GM19455 (cell line): ENCODE results near the gene CASP12.
"Not testable (repeated sequence)": the region's sequence is repeated elsewhere in the genome, so short reads cannot be mapped to it uniquely, and the experiment has no call there.

Experiments
- ATAC-seq: cut with Tn5 transposase; IDR thresholded peaks from one replicate; pipeline ENCODE4 v1.9.1; 2021; ENCODE audit not compliant: unreplicated experiment

Gene CASP12

GRCh38 chr11:104897891-104898684 lies at the start of gene CASP12:
Gene CASP12, minus strand, starts transcription at chr11:104898460.
- no peak for ATAC-seq

- no peak for ATAC-seq
Measured at GRCh38 chr11:104946907-104947306, 48.6 kb upstream of the CASP12 start.

DNA sequence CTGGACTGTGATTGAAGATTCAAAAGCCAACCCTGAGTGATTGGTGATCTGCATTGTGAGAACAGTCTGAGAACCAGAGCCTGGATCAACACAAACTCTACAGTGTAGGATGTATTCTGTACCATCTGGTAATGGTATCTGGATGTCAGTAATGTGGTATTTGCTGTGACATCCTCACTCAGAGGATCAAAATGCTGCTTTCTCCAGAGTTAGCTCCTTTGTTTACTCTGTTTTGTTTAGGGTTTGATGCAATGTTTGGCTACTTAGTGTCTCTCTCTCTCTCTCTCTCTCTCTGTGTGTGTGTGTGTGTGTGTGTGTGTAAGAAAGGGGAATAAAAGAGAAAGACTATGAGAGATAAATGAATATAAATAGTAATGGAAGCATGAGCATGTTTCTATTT lies 45.8 kb upstream of the CASP12 start:
- no peak for ATAC-seq

GRCh38 chr11:104943561-104943960 lies 45.3 kb upstream of the CASP12 start:
- no peak for ATAC-seq

DNA sequence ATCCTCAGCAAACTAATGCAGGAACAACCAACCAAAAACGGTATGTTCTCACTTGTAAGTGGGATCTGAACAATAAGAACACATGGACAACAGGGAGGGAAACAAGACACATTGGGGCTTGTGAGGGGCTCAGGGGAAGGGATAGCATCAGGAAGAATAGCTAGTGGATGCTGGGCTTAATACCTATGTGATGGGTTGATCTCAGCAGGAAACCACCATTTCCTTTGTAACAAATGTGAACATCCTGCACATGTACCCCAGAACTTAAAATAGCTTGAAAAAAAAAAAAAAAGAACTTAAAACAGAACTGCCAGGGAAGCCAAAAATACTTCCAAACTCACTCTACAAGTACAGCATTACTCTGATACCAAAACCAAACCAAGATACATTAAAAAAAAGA lies 36.3 kb upstream of the CASP12 start:
- ATAC-seq = no peak

GRCh38 chr11:104934073-104934472 lies 35.8 kb upstream of the CASP12 start:
- not testable (repeated sequence) for ATAC-seq

GRCh38 chr11:104928811-104929210 lies 30.6 kb upstream of the CASP12 start:
- ATAC-seq = no peak

DNA sequence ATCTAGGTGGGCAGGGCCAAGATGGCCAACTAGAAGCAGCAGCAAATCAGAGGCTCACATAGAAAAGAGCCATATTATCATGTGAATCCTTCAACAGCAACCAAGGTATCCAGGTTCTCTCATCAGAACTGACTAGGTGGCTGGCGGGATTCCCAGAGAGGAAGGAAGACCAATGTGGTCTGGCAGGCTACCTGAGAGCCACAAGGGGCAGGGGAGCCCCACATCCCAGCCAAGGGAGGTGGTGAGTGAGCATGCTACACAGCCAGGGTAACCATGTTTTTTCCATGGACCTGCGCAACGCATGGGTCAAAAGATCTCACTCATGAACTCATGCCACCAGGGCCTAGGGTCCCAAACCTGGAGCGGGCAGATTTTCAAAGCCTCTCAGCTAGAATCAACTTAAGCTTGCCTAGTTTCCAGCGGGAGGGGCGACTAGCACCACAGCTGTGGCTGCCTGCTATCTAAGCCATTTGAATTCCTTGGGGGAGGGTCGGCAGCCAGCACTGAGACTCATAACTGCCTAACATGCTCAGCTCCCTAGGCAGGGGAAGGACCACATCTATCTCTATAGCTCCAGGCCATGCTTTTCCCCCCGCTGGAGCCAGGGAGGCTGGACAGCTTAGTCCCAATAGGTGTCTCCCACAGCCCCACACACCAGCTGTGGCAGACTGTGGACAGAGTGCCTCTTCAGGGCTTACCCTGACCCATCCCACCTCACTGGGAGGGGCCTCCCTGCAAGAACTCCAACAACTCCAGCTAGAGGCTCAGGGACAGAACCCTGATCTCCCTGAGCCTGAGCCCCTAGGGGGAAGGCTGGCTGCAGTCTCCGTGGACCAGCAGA lies 28.7 kb upstream of the CASP12 start:
- no peak for ATAC-seq

- no peak for ATAC-seq
Measured at GRCh38 chr11:104925850-104926249, 27.6 kb upstream of the CASP12 start.

DNA sequence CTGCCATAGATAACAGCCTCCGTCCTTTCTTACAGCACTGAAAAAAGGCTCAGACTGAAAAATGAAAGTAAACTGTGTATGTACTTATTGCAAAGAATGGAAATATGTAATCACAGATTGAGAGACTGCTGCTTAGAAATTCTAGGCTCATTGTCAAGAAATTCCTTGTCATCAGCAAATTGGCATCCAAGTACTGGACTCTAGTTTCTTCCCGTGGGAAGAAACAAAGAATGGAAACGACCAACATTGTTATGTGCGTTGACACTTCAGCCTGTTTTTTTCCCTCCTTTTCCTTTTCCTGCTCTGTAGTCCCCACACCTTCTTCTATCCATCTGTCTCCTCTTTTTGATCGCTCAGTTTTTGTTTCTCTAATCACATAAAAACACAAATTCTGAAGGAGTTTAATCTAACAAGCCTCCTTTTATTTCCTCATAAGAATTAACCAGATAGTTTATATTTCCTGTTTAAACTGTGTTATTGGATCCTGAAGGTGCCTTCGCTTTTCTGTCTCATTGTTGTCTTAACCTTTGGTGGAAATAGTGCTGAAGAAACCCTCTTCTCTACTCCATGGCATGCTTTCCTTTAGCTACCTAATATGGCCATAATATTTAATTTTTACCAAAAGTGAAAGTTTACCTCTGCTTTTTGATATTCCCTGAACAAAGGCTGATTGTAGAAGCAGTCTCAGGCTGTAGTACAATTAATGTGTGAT lies 20.0 kb upstream of the CASP12 start:
- no peak for ATAC-seq

DNA sequence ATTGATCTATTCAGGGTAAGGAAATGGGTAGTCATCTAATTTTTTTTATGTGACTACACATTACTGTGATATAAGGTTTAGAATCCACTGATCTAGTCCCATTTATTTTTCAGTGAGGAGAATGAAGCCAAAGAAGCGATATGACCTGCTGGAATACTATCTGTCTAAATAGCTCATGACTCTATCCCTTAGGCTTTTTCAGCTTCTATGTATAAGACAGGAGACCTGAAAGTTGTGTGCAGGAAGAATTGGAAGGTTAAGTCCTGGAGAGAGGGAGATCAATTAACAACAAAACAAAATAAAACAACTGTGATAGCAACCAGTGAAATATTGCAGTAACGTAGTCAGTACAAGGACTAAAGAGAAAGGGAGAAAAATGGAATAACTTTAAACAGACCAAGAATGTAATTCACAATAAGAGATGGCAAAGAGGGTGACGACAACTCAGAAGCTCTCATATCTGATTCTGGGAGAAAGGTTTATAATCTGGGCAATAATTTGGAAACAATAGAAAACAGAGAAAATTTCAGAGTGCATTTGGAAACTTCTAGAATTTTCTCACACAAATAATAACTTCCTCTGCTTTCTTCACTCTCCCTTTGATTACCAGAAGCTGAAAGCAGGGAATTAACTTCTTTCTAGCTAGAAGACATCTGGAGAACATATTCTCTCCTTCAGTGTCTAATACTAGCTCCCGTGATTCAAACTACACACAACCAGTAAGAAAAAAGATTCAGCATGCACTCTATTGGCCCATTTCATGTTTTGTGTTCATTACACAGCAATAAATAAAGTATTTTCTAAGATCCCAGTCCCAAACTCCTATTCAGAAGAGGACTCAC lies 19.2 kb upstream of the CASP12 start:
- ATAC-seq = no peak

GRCh38 chr11:104916442-104916841 lies 18.2 kb upstream of the CASP12 start:
- ATAC-seq = no peak

DNA sequence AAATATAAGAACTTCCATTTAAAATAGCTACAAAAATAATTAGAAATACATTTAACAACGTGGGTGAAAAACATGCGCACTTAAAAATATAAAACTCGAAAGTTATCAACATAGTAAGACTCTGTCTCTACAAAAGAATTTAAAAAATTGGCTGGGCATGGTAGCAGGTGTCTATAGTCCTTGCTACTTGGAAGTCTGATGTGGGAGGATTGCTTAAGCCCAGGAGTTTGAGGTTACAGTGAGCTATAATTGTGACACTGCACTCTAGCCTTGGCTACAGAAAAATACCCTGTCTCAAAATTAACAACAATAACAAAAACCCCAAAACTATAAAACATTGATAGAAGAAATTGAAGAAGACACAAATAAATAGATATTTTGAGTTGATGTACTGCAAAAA lies 13.8 kb upstream of the CASP12 start:
- ATAC-seq = no peak

DNA sequence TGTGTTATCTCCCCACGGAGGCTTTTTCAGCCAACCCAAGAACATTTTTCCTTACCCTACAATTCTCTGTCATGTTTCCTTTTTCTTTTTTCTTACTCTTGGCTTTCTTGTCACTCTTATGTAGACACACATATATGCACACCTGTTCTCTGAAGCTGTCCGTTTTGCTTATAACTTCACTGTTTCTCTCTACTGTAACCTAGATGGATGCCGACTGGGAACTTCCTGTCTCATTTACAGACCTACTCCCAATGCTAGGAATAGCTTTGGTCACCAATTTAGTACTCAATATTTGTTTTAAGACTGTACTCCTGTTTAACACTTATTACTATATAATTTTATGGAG lies 9.9 kb upstream of the CASP12 start:
- ATAC-seq = peak; percentile 17

DNA sequence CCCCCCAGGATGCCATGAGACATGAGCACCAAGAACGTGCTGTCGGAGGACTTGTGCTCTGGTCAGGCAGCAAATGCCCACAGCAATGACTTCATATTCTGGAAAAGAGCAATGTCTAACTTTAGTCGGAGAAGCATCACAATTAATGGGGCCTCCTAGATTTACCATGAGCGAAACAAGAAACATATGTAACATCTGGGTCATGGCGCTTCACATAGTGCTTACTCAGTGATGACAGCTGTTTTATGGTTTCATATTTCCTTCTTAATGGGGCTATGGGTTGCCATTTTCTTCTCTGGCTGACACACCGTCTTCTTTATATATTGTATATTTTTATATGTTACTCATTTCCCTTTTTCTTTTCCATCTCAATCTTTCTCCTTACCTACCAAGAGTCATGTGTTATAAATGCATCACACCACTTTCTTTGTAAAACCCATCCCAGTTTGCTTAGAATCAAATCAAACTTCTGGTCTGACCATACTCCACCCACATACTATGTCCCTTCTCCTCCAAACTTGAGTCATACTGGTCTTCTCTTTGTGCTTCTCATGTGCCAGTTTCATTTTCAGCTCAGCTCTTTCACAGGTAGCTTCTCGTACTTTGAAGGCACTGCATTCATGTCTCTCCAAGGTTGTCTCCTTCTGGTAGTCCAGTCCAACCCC lies 9.4 kb upstream of the CASP12 start:
- ATAC-seq = peak; percentile 87

DNA sequence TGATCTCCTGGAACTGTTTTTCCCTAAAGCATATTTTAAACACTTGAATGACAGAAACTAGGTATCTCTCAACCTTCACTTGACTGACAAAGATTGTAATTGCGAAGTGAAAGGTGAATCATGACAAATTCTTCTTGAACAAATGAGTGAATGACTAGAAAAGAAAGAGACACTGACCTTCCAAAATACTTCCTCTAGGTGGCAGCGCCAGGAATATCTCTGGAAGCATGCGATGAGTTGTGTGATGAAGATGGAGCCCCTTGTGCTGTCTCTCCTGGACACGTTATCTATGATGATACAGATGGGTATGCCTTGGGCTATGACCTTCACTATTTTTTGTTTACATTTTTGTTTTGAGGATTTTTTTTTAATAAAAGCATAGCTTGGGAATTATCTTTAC lies 7.0 kb upstream of the CASP12 start:
- ATAC-seq = no peak

- ATAC-seq = no peak
Measured at GRCh38 chr11:104899226-104899625, 966 bp upstream of the CASP12 start.

DNA sequence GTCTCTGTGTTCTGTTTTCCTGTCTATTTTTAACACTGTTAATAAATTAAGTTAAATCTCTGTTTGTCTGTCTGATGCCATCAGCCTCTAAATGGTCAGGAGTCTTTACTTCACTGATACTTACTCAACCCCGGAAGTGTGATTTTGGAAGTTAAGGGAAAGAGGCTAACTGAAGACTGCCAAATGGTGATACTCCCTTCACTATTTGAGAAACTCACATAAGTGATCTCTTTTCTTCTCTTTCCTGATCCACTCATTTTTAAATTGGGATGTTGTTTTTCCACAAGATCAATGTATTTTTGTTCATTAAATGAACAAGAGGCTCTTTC lies 389 bp upstream of the CASP12 start:
- ATAC-seq = no peak

GRCh38 chr11:104895634-104896033 lies 2.6 kb downstream of the CASP12 start:
- no peak for ATAC-seq

- ATAC-seq = no peak
Measured at GRCh38 chr11:104893876-104894275, 4.4 kb downstream of the CASP12 start.
